ENCODE data around the gene MASP1.

DNA sequence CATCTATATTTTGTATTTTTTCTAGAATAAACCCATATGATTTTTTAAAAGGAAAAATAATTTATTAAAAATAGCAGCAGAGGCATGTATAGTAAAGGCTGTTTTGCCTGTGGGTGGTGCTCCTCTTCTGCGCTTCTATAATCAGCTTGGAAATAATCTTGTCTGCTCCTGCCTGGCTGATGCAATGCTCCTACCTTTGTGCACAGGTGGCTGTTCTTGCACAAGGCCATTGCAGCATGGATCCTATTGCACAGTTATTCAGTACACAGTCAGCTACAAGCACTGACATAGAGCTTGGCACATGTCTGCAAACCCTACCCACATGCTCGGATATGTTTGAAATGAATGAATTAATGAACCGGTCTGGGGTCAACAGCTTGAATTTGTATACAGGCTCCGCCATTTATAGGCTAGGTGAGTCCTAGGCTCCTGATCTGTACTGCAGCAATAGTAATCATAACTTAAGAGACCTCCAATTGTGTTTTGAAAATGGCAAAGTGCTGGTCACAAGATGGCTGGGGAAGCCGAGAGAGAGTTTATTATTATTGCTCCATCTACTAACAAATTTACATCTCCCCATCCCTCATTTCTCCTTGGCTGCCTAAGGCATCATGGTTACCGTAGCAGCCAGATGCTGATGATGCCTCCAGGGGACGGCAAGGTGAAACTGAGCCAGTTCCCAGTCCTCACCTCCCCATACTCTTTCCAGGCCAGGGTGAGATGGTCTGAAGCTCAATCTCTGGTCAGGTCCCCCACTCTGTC, 94.8 kb downstream of the MASP1 start:
- TF ChIP-seq, protein P1, sequence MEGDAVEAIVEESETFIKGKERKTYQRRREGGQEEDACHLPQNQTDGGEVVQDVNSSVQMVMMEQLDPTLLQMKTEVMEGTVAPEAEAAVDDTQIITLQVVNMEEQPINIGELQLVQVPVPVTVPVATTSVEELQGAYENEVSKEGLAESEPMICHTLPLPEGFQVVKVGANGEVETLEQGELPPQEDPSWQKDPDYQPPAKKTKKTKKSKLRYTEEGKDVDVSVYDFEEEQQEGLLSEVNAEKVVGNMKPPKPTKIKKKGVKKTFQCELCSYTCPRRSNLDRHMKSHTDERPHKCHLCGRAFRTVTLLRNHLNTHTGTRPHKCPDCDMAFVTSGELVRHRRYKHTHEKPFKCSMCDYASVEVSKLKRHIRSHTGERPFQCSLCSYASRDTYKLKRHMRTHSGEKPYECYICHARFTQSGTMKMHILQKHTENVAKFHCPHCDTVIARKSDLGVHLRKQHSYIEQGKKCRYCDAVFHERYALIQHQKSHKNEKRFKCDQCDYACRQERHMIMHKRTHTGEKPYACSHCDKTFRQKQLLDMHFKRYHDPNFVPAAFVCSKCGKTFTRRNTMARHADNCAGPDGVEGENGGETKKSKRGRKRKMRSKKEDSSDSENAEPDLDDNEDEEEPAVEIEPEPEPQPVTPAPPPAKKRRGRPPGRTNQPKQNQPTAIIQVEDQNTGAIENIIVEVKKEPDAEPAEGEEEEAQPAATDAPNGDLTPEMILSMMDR (conservative IDR thresholded peaks at IDR 0.05; ENCODE audit: low read length): no peak
- no peak for TF ChIP-seq EZH2phosphoT487 (IDR thresholded peaks at IDR 0.05; ENCODE audit: borderline replicate concordance, low read depth, low read length)

All from OCI-LY7 (cell line).